ENCODE measurements around the gene LITAFD. TPM values are rescaled to one million over a fixed set of nuclear protein-coding genes. Genes with fewer than 3 reads are reported as not detected.
"Not testable (repeated sequence)": the region's sequence is repeated elsewhere in the genome, so short reads cannot be mapped to it uniquely, and the experiment has no call there.

Gene LITAFD
- total RNA-seq: not detected
- not detected for polyA plus RNA-seq (2013, experiment 1 of 2)
- not detected for polyA plus RNA-seq (2013, experiment 2 of 2)
- long read RNA-seq, experiment 1: 0 reads
- long read RNA-seq, experiment 2: 0 reads
- long read RNA-seq, experiment 3: 0 reads
- long read RNA-seq, experiment 4: 0 reads

- 89% methylated on average over 10 of the region's 10 CpGs; no CpG with 5 or more reads in 1 of the 2 experiments for WGBS, 2 experiments (ENCODE audit: insufficient coverage in 1 of 2, insufficient read length in 1 of 2)
- Histone ChIP-seq H3K4me3 (ENCODE audit: low read length) (no peak within 1 kb of the TSS), H3K36me3 (ENCODE audit: control insufficient read depth, insufficient read depth, low read length) (no peaks in the 10 kb centered on the region), H3K9ac (ENCODE audit: extremely low read depth, low read length, poor library complexity, severe bottlenecking) (no peak within 1 kb of the TSS), H3K9me3 (ENCODE audit: control insufficient read depth, low read length) (no peaks in the 10 kb centered on the region), H3K27ac (ENCODE audit: low read depth, low read length) (no peak within 1 kb of the TSS), H3K4me1 (ENCODE audit: control insufficient read depth, insufficient read depth, low read length) (no peaks in the 10 kb centered on the region), H3K27me3 (ENCODE audit: control insufficient read depth, insufficient read depth, low read length, poor library complexity, severe bottlenecking) (no peaks in the 10 kb centered on the region)
- Mint-ChIP-seq H3K27me3 (ENCODE audit: insufficient read depth) (no peaks in the 10 kb centered on the region), H3K4me1 (peaks cover 2% of the 10 kb centered on the region), H3K9me3 (no peaks in the 10 kb centered on the region), H3K27ac (no peak within 1 kb of the TSS), H3K4me3 (no peak within 1 kb of the TSS), H3K36me3 (ENCODE audit: low read depth) (peaks cover 3% of the 10 kb centered on the region)
- TF ChIP-seq, protein P1, sequence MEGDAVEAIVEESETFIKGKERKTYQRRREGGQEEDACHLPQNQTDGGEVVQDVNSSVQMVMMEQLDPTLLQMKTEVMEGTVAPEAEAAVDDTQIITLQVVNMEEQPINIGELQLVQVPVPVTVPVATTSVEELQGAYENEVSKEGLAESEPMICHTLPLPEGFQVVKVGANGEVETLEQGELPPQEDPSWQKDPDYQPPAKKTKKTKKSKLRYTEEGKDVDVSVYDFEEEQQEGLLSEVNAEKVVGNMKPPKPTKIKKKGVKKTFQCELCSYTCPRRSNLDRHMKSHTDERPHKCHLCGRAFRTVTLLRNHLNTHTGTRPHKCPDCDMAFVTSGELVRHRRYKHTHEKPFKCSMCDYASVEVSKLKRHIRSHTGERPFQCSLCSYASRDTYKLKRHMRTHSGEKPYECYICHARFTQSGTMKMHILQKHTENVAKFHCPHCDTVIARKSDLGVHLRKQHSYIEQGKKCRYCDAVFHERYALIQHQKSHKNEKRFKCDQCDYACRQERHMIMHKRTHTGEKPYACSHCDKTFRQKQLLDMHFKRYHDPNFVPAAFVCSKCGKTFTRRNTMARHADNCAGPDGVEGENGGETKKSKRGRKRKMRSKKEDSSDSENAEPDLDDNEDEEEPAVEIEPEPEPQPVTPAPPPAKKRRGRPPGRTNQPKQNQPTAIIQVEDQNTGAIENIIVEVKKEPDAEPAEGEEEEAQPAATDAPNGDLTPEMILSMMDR (conservative IDR thresholded peaks at IDR 0.05): no peak
- no peak for DNase-seq
Measured at GRCh38 chr16:8882041-8882617, at the start of gene LITAFD. Gene LITAFD (plus strand): TSS chr16:8882351. CDS start chr16:8884356, 2,005 bp downstream.

DNA sequence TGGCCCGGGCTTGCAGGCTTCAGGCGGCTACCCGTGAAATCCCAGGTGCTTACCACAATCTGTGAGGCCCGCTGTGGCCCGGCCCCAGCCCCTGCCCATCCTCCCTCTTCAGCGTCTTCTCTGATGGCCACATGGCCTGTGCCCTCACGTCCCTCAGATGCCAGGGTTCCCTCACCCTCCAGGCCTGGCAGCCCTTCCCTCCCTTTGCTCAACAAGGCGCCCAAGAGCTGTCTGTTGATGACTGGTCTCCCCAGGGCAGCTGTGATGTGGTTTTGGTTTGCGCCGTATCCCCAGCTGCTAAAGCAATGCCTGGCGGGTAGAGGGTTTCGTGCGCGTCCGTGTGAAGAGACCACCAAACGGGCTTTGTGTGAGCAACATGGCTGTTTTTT lies 49.4 kb upstream of the LITAFD start:
- Mint-ChIP-seq H3K9me3 (no peaks in the 10 kb centered on the region), H3K27me3 (ENCODE audit: insufficient read depth) (no peaks in the 10 kb centered on the region), H3K27ac (peak overlapping the region; percentile 90), H3K36me3 (ENCODE audit: low read depth) (peaks cover 36% of the 10 kb centered on the region), H3K4me1 (peaks cover 28% of the 10 kb centered on the region), H3K4me3 (no peak overlapping the region)
- WGBS, 2 experiments (ENCODE audit: insufficient coverage in 1 of 2, insufficient read length in 1 of 2): 81 to 86% methylated on average over 7 to 16 of the region's 16 CpGs
- Histone ChIP-seq H3K36me3 (ENCODE audit: control insufficient read depth, insufficient read depth, low read length) (peaks cover 33% of the 10 kb centered on the region), H3K27ac (ENCODE audit: low read depth, low read length) (peak overlapping the region; percentile 88), H3K4me1 (ENCODE audit: control insufficient read depth, insufficient read depth, low read length) (peaks cover 9% of the 10 kb centered on the region), H3K9ac (ENCODE audit: extremely low read depth, low read length, poor library complexity, severe bottlenecking) (no peak overlapping the region), H3K4me3 (ENCODE audit: low read length) (no peak overlapping the region), H3K9me3 (ENCODE audit: control insufficient read depth, low read length) (no peaks in the 10 kb centered on the region), H3K27me3 (ENCODE audit: control insufficient read depth, insufficient read depth, low read length, poor library complexity, severe bottlenecking) (no peaks in the 10 kb centered on the region)
- TF ChIP-seq, protein P1 (conservative IDR thresholded peaks at IDR 0.05): no peak
- DNase-seq: no peak

- not testable (repeated sequence) for H3K9me3 ChIP-seq (ENCODE audit: control insufficient read depth, low read length); H3K9ac ChIP-seq (ENCODE audit: extremely low read depth, low read length, poor library complexity, severe bottlenecking); H3K27ac Mint-ChIP-seq; H3K27ac ChIP-seq (ENCODE audit: low read depth, low read length); H3K9me3 Mint-ChIP-seq; H3K4me3 Mint-ChIP-seq; H3K27me3 Mint-ChIP-seq (ENCODE audit: insufficient read depth); H3K4me1 ChIP-seq (ENCODE audit: control insufficient read depth, insufficient read depth, low read length); H3K36me3 Mint-ChIP-seq (ENCODE audit: low read depth); H3K27me3 ChIP-seq (ENCODE audit: control insufficient read depth, insufficient read depth, low read length, poor library complexity, severe bottlenecking); H3K36me3 ChIP-seq (ENCODE audit: control insufficient read depth, insufficient read depth, low read length)
- peaks cover 23% of the 10 kb centered on the region for H3K4me1 Mint-ChIP-seq
- 9 to 75% methylated on average over 2 to 6 of the region's 7 CpGs for WGBS, 2 experiments (ENCODE audit: insufficient coverage in 1 of 2, insufficient read length in 1 of 2)
- peak overlapping the region; percentile 79 for H3K4me3 ChIP-seq (ENCODE audit: low read length)
- peak; percentile 78 for DNase-seq
Measured at GRCh38 chr16:8836797-8837196, 45.4 kb upstream of the LITAFD start.

DNA sequence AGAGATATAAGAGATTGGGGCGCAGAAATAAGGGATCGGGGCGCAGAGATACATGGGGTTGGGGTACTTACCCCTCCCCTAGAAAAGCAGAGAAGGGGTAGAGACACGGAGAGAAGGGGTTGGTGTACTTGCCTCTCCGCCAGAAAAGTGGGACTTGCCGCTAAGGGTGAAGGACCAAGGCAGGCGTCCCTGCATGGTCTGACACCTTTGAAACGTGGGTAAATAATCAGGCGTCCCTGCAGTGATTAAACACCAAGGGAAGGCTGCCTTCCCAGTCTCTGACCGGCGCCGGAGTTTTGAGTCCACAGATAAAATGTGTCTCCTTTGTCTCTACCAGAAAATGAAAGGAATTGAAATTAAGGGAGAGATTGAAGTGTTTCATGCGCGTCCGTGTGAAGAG lies 44.6 kb upstream of the LITAFD start:
- H3K9me3 ChIP-seq (ENCODE audit: control insufficient read depth, low read length); H3K36me3 ChIP-seq (ENCODE audit: control insufficient read depth, insufficient read depth, low read length); H3K27me3 ChIP-seq (ENCODE audit: control insufficient read depth, insufficient read depth, low read length, poor library complexity, severe bottlenecking); H3K9me3 Mint-ChIP-seq; H3K27me3 Mint-ChIP-seq (ENCODE audit: insufficient read depth); H3K36me3 Mint-ChIP-seq (ENCODE audit: low read depth); H3K4me3 Mint-ChIP-seq; H3K27ac Mint-ChIP-seq; DNase-seq; H3K4me1 ChIP-seq (ENCODE audit: control insufficient read depth, insufficient read depth, low read length): not testable (repeated sequence)
- peaks cover 23% of the 10 kb centered on the region for H3K4me1 Mint-ChIP-seq
- H3K27ac ChIP-seq (ENCODE audit: low read depth, low read length): peak overlapping the region; percentile 66
- WGBS, 2 experiments (ENCODE audit: insufficient coverage in 1 of 2, insufficient read length in 1 of 2): 49 to 62% methylated on average over 10 to 15 of the region's 15 CpGs
- H3K9ac ChIP-seq (ENCODE audit: extremely low read depth, low read length, poor library complexity, severe bottlenecking): peak overlapping the region; percentile 83
- H3K4me3 ChIP-seq (ENCODE audit: low read length): peak overlapping the region; percentile 79

DNA sequence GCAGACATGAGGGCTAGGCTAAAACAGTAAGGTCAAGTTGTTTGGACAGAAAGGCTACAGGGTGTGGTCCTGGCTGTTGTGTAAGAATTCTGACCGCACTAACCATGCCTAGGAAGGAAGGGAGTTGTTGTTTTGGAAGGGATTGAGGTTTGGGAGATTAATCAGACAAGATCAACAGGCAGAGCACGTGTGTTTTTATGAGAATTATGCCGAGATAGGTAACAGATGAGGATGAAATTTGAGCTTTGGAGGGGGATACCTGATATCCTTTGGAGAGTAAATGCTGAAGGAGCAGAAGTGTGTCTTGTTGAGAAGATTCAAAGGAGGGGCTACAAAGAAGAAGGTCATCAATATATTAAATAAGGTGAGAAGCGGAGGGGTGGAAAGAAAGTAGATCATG lies 40.1 kb upstream of the LITAFD start:
- not testable (repeated sequence) for H3K4me3 Mint-ChIP-seq

DNA sequence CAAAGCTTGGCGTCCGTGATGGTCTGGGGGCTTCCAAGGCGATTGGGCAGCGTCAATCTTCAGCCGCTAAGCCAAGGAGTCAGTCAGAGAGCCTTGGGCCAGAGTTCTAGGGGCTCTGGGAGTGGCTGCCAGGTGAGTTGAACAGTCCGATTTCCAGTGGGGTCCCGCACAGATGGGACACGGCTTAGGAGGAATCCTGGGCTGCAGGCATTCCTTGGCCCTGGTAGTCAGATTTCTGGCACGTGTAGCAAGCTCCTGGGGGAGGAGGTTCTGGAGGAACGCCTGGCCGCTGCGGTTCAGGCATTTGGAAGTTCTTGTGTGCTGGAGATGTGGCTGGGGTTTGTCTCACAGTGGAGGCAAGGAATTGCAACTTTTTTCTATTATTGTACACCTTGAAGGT lies 38.9 kb upstream of the LITAFD start:
- H3K9me3 ChIP-seq (ENCODE audit: control insufficient read depth, low read length); H3K27ac ChIP-seq (ENCODE audit: low read depth, low read length); H3K4me1 ChIP-seq (ENCODE audit: control insufficient read depth, insufficient read depth, low read length); DNase-seq; H3K27ac Mint-ChIP-seq; H3K4me3 Mint-ChIP-seq; H3K9ac ChIP-seq (ENCODE audit: extremely low read depth, low read length, poor library complexity, severe bottlenecking); H3K27me3 Mint-ChIP-seq (ENCODE audit: insufficient read depth); H3K27me3 ChIP-seq (ENCODE audit: control insufficient read depth, insufficient read depth, low read length, poor library complexity, severe bottlenecking); H3K4me3 ChIP-seq (ENCODE audit: low read length); H3K9me3 Mint-ChIP-seq: not testable (repeated sequence)
- 100% methylated on average over 3 to 5 of the region's 12 CpGs for WGBS, 2 experiments (ENCODE audit: insufficient coverage in 1 of 2, insufficient read length in 1 of 2)
- Mint-ChIP-seq H3K36me3 (ENCODE audit: low read depth) (peaks cover 28% of the 10 kb centered on the region), H3K4me1 (peaks cover 32% of the 10 kb centered on the region)
- peaks cover 13% of the 10 kb centered on the region for H3K36me3 ChIP-seq (ENCODE audit: control insufficient read depth, insufficient read depth, low read length)

More for the DNA sequence above, 40.1 kb upstream of the LITAFD start:
- H3K9ac ChIP-seq (ENCODE audit: extremely low read depth, low read length, poor library complexity, severe bottlenecking); H3K27ac Mint-ChIP-seq; DNase-seq; H3K4me1 ChIP-seq (ENCODE audit: control insufficient read depth, insufficient read depth, low read length); H3K27ac ChIP-seq (ENCODE audit: low read depth, low read length); H3K9me3 Mint-ChIP-seq; H3K27me3 Mint-ChIP-seq (ENCODE audit: insufficient read depth); H3K4me3 ChIP-seq (ENCODE audit: low read length); H3K9me3 ChIP-seq (ENCODE audit: control insufficient read depth, low read length); H3K27me3 ChIP-seq (ENCODE audit: control insufficient read depth, insufficient read depth, low read length, poor library complexity, severe bottlenecking); H3K36me3 ChIP-seq (ENCODE audit: control insufficient read depth, insufficient read depth, low read length): not testable (repeated sequence)
- Mint-ChIP-seq H3K4me1 (peaks cover 32% of the 10 kb centered on the region), H3K36me3 (ENCODE audit: low read depth) (peaks cover 16% of the 10 kb centered on the region)
- WGBS, 2 experiments (ENCODE audit: insufficient coverage in 1 of 2, insufficient read length in 1 of 2): 73 to 80% methylated on average over 4 of the region's 4 CpGs
